GM18909 (cell line): Measurements from ENCODE around the gene PRMT7.

ENCODE experiments used
- ATAC-seq: cut with Tn5 transposase; IDR thresholded peaks from one replicate; pipeline ENCODE4 v1.9.1; 2021; ENCODE audit warnings: mild to moderate bottlenecking; ENCODE audit not compliant: unreplicated experiment, poor library complexity

Gene PRMT7

DNA sequence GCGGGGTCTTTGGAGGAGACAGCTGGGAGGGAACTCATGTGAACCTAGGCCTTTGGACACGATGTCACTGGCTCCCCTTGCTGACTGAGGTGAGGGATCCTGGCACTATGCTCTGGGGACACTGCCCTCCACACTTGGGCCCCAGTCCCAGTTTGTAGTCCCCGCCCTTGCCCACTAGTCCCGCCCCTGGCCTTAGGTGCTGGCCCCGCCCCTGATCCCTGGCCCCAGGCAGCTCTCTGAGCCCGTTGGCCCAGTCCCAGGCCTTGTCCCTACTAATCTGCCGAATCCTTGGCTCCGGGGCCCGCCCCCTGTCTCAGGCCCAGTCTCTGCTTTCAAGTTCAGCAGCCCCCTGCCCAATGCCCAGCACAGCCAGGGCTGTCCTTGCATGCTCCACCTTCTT, 76.5 kb downstream of the PRMT7 start:
- no peak for ATAC-seq

DNA sequence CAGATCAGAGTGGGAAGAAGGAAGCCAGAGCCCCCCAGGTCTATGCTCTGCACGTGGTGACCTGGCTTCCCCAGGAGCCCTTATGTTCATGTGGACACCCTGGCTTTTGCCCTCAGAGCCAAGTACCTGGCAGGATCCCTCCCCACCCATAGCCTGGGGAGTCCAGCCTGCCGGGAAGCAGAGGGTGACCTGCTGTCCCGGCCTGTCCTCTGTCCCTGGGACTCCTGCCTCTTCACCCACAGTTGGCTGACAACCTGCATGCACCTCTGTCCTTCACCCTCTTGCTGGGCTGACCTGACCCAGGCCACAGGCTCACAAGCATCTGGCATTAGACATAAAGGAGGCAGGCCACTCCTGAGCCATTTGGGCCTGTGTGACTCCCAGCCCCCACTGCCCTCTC, 77.3 kb downstream of the PRMT7 start:
- ATAC-seq, result no peak

DNA sequence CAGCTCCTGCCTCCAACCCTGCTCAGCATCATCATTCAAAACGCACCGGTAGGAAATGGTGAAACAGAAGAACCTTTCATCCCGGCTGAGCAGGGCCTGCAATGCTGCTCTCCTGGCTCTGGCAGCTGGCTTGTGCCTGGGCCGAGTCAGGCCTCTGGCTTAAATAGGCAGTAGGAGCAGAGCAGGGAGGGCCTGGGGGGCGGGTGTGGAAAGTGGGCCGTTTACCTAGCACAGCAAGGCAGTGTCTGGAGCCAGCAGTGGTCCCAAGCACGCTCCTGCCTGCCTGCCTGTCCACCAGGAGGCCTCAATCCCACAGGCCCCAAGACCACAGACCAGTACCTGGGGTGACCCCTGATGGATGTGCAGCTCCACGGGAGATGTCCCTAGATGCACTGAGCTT, 78.2 kb downstream of the PRMT7 start:
- no peak for ATAC-seq

- no peak for ATAC-seq
Measured at GRCh38 chr16:68389750-68390371, 79.0 kb downstream of the PRMT7 start.

DNA sequence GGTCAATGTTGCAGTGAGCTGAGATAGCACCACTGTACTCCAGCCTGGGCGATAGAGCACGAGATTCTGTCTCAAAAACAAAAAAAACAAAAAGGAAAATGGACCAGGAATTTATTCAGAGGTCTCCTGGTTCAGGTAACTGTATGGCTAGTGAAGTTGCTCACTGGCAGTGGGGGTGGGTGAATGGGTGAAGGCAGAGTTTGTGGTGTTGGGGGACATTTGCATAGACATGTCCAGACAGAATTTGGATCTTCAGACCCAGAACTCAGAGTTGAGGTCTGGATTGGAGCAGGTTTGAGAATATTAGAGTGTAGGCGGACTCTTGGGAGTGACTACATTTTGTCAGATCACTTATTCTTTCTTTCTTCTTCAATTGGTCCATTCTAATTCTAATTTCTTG, 82.5 kb downstream of the PRMT7 start:
- no peak for ATAC-seq

DNA sequence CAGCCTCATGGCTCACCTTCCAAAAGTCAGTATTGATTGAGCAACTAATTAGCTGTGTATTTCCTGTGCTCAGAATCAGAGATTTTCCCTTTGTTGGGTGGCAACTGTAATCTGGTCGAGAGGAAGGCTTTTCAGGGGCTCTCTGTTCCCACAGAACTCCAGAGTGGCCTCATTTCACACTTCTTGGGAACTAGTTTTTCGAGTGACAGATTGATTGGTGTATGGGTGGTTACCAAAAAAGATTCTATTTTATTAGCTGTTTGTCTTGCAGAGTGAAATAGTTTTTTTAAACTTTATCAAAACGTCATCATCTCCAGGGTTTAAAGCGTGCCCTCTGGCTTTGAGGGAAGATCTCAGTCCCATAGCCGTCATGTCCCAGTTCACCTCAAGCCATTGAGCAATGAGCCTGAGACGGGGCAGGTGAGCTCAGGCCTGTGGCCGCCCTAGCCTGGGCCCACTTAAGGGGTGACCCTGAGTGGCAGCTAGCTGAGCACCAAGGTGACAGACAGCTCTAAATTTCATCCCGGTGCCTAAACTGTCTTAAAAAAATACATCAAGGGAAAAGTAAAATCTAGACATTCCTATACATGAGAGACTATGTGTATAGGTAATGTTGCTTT, 84.5 kb downstream of the PRMT7 start:
- ATAC-seq, result no peak

DNA sequence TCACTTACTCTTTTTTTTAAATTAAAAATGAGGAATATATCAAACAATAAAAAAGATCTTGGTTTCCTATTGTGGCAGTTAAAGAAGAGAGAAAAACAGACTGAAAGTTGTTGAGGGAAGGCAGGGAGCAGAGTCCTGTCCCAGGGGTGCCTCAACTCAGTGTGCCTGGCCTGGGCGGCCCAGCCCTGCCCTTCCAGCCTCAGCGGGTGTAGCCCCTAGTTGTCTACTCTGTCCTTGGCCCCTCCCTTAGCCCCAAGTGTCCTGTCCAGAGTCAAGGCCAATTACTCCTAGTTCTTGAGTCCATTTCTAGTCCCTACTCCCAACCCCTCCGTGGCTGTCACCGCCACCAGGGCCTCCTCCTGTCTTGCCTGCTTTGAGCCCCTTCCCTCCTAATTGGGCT, 85.0 kb downstream of the PRMT7 start:
- no peak for ATAC-seq

DNA sequence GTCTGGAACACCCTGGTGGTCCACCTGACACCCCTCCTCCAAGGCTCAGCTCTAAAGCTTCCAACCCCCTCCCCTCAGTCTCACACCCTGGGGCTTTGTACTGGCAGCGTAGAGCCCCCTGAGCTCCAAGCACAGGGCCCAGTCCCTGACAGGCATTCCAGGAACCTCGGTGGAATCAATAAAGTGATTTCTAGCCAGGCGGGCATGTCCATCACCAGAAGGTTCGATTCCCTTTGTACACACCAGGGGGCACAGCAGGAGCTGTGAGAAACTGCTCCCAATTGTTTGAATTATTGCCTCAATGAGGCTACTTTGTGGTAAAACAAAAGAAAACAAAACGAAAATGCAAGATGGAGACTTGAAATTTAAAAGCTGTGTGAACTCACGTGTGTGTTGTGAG, 85.7 kb downstream of the PRMT7 start:
- ATAC-seq, result no peak

GRCh38 chr16:68397710-68398201, 86.9 kb downstream of the PRMT7 start:
- no peak for ATAC-seq

DNA sequence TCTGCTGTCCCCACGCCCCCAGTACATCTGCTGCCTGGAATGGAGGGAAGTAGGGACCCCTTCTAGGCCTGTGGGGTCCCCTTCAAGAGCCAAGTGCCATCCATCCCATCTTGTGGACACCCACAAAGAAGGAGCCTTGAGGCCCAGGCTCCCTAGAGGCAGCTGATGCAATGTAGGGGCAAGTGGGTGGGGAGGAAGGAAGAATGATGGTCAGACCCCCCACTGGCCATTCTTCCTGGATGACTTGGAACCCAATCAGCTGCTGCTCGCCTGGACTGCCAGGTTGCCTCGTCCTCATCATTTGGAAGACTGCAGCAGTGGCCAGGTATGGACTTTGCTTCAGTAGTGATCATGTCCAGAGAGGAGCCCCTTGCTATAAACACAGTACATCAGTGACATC, 88.6 kb downstream of the PRMT7 start:
- no peak for ATAC-seq

- ATAC-seq, result no peak
Measured at GRCh38 chr16:68400083-68400923, 89.5 kb downstream of the PRMT7 start.

GRCh38 chr16:68400924-68401460, 90.2 kb downstream of the PRMT7 start:
- no peak for ATAC-seq

DNA sequence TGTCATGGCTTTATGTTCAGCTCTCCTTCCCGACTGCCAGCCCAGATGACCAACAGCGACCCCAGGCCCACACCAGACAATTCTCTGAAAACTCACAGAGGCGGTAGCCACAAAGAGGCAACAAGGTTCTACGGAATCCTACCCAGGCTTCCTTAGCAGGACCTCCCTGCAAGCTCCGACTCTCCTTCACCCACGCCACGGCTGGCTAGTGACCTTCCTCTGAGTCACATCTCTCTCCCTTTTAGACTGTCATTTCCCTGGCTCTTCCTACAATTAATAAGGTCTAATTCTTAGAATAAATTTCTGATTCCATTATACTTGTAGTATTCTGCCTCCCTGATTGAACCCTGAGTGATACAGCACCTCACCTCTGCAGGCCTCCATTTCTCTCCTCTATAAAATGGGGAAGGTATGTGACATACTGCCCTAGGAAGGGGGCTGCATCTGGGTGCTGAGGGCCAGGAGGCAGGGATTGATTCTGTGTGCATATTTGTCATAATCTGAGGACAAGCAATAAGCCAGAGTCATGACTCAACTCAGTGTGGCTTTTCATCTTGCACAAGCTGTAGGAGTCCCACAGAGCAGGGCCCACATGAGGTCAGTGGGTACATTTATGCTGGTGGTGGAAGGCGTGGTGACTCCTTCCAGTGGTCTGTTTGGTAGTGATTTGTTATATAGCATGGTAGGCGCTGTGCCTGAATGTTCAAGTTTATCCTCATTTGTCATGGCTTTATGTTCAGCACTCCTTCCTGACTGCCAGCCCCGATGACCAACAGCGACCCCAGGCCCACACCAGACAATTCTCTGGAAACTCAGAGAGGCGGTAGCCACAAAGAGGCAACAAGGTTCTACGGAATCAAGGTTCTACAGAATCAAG, 91.3 kb downstream of the PRMT7 start:
- ATAC-seq, result no peak

GRCh38 chr16:68402748-68403040, 91.9 kb downstream of the PRMT7 start:
- ATAC-seq, result no peak

- ATAC-seq, result no peak
Measured at GRCh38 chr16:68403177-68403576, 92.4 kb downstream of the PRMT7 start.

- ATAC-seq, result no peak
Measured at GRCh38 chr16:68403704-68404103, 92.9 kb downstream of the PRMT7 start.

DNA sequence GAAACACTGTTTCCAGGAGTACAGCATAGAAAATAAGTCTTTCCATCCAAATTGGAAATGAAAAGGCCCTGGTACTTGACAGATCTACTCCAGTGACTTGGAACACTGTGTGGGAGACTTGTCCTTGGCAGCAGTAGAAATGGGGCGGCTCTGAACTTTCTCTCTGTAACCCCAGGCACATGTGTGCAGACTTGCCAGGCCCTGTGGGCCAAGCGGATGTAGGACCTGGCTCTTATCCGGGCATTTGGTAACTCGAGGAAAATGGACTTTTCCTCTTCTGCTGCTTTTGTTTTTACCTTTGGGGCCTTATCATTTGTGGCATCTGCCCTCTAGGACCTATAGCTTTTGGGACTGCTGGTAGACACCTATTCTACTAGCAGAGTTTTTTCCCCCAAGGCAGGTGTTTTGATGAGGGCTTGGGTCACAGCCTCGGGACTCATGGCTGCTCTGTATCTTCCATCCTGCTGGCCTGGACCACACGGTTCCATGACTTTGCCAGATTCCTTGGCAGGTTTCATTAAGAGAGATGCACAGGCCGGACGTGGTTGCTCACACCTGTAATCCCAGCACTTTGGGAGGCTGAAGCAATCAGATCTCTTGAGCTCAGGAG, 94.0 kb downstream of the PRMT7 start:
- no peak for ATAC-seq

GRCh38 chr16:68406458-68407152, 95.8 kb downstream of the PRMT7 start:
- ATAC-seq, result no peak
